ENCODE measurements around the gene SLC9C1.
A peak's percentile ranks its signal among the peaks of the same experiment; 100 is the strongest.
"Not testable (repeated sequence)": the region's sequence is repeated elsewhere in the genome, so short reads cannot be mapped to it uniquely, and the experiment has no call there.

The SLC9C1 gene

GRCh38 chr3:112261742-112262141 lies 32.3 kb downstream of the SLC9C1 start:
- no peak overlapping the region for H3K4me3 Mint-ChIP-seq

GRCh38 chr3:112260563-112260962 lies 33.5 kb downstream of the SLC9C1 start:
- no peaks in the 10 kb centered on the region for H3K36me3 Mint-ChIP-seq
- no peak overlapping the region for H3K27ac Mint-ChIP-seq
- no peaks in the 10 kb centered on the region for H3K4me1 Mint-ChIP-seq
- peaks cover under 1% of the 10 kb centered on the region for H3K9me3 Mint-ChIP-seq
- no peak overlapping the region for H3K4me3 Mint-ChIP-seq
- H3K27me3 Mint-ChIP-seq, result no peaks in the 10 kb centered on the region

More at GRCh38 chr3:112261742-112262141, 32.3 kb downstream of the SLC9C1 start:
- Mint-ChIP-seq H3K9me3 (no peaks in the 10 kb centered on the region), H3K36me3 (no peaks in the 10 kb centered on the region), H3K27ac (no peak overlapping the region), H3K4me1 (no peaks in the 10 kb centered on the region), H3K27me3 (no peaks in the 10 kb centered on the region)

- no peaks in the 10 kb centered on the region for H3K4me1 Mint-ChIP-seq
- H3K4me3 Mint-ChIP-seq, result no peak overlapping the region
- peak overlapping the region; percentile 6 for H3K27ac Mint-ChIP-seq
- H3K36me3 Mint-ChIP-seq, result peaks cover 5% of the 10 kb centered on the region
- peaks cover 16% of the 10 kb centered on the region for H3K9me3 Mint-ChIP-seq
- no peaks in the 10 kb centered on the region for H3K27me3 Mint-ChIP-seq
Observed at GRCh38 chr3:112253301-112253971, 40.6 kb downstream of the SLC9C1 start.

GRCh38 chr3:112247900-112248299 lies 46.1 kb downstream of the SLC9C1 start:
- H3K27me3 Mint-ChIP-seq, result no peaks in the 10 kb centered on the region
- no peaks in the 10 kb centered on the region for H3K4me1 Mint-ChIP-seq
- no peak overlapping the region for H3K4me3 Mint-ChIP-seq
- H3K36me3 Mint-ChIP-seq, result no peaks in the 10 kb centered on the region
- H3K27ac Mint-ChIP-seq, result no peak overlapping the region
- no peaks in the 10 kb centered on the region for H3K9me3 Mint-ChIP-seq

- Mint-ChIP-seq H3K4me1 (no peaks in the 10 kb centered on the region), H3K27ac (no peak overlapping the region), H3K27me3 (no peaks in the 10 kb centered on the region), H3K36me3 (no peaks in the 10 kb centered on the region), H3K4me3 (no peak overlapping the region), H3K9me3 (no peaks in the 10 kb centered on the region)
Observed at GRCh38 chr3:112247350-112247749, 46.7 kb downstream of the SLC9C1 start.

- Mint-ChIP-seq H3K27me3 (no peaks in the 10 kb centered on the region), H3K4me1 (no peaks in the 10 kb centered on the region), H3K27ac (no peak overlapping the region), H3K36me3 (no peaks in the 10 kb centered on the region), H3K9me3 (no peaks in the 10 kb centered on the region), H3K4me3 (no peak overlapping the region)
Observed at GRCh38 chr3:112233083-112233482, 60.9 kb downstream of the SLC9C1 start.

- peaks cover 2% of the 10 kb centered on the region for H3K27me3 Mint-ChIP-seq
- no peaks in the 10 kb centered on the region for H3K4me1 Mint-ChIP-seq
- peaks cover 6% of the 10 kb centered on the region for H3K9me3 Mint-ChIP-seq
- no peak overlapping the region for H3K4me3 Mint-ChIP-seq
- H3K36me3 Mint-ChIP-seq, result no peaks in the 10 kb centered on the region
- no peak overlapping the region for H3K27ac Mint-ChIP-seq
Observed at GRCh38 chr3:112231727-112232126, 62.3 kb downstream of the SLC9C1 start.

- peaks cover 4% of the 10 kb centered on the region for H3K36me3 Mint-ChIP-seq
- no peaks in the 10 kb centered on the region for H3K4me1 Mint-ChIP-seq
- H3K4me3 Mint-ChIP-seq, result no peak overlapping the region
- peaks cover 19% of the 10 kb centered on the region for H3K9me3 Mint-ChIP-seq
- no peak overlapping the region for H3K27ac Mint-ChIP-seq
- H3K27me3 Mint-ChIP-seq, result peaks cover 7% of the 10 kb centered on the region
Observed at GRCh38 chr3:112230033-112230432, 64.0 kb downstream of the SLC9C1 start.

GRCh38 chr3:112228786-112229185 lies 65.2 kb downstream of the SLC9C1 start:
- H3K4me1 Mint-ChIP-seq, result no peaks in the 10 kb centered on the region
- H3K27ac Mint-ChIP-seq, result no peak overlapping the region
- peaks cover 30% of the 10 kb centered on the region for H3K9me3 Mint-ChIP-seq
- peaks cover 9% of the 10 kb centered on the region for H3K27me3 Mint-ChIP-seq
- H3K36me3 Mint-ChIP-seq, result peaks cover 10% of the 10 kb centered on the region
- no peak overlapping the region for H3K4me3 Mint-ChIP-seq

- H3K27ac Mint-ChIP-seq, result no peak overlapping the region
- peaks cover 8% of the 10 kb centered on the region for H3K9me3 Mint-ChIP-seq
- no peaks in the 10 kb centered on the region for H3K27me3 Mint-ChIP-seq
- H3K4me3 Mint-ChIP-seq, result no peak overlapping the region
- H3K36me3 Mint-ChIP-seq, result peaks cover under 1% of the 10 kb centered on the region
- no peaks in the 10 kb centered on the region for H3K4me1 Mint-ChIP-seq
Observed at GRCh38 chr3:112200317-112200666, 93.7 kb downstream of the SLC9C1 start.

GRCh38 chr3:112199622-112200316 lies 94.2 kb downstream of the SLC9C1 start:
- Mint-ChIP-seq H3K27me3 (no peaks in the 10 kb centered on the region), H3K4me1 (no peaks in the 10 kb centered on the region), H3K9me3 (peaks cover 8% of the 10 kb centered on the region), H3K27ac (no peak overlapping the region), H3K4me3 (no peak overlapping the region), H3K36me3 (peaks cover 1% of the 10 kb centered on the region)

GRCh38 chr3:112197131-112197530 lies 96.9 kb downstream of the SLC9C1 start:
- peaks cover 8% of the 10 kb centered on the region for H3K36me3 Mint-ChIP-seq
- no peaks in the 10 kb centered on the region for H3K4me1 Mint-ChIP-seq
- no peaks in the 10 kb centered on the region for H3K27me3 Mint-ChIP-seq
- no peak overlapping the region for H3K27ac Mint-ChIP-seq
- H3K9me3 Mint-ChIP-seq, result peaks cover 18% of the 10 kb centered on the region
- no peak overlapping the region for H3K4me3 Mint-ChIP-seq

GRCh38 chr3:112187300-112187699 lies 106.7 kb downstream of the SLC9C1 start:
- Mint-ChIP-seq H3K36me3 (peaks cover 6% of the 10 kb centered on the region), H3K27me3 (peaks cover 15% of the 10 kb centered on the region), H3K4me1 (no peaks in the 10 kb centered on the region), H3K4me3 (no peak overlapping the region), H3K9me3 (peaks cover 11% of the 10 kb centered on the region), H3K27ac (no peak overlapping the region)

- H3K36me3 Mint-ChIP-seq, H3K27ac Mint-ChIP-seq, H3K4me1 Mint-ChIP-seq, H3K9me3 Mint-ChIP-seq, H3K4me3 Mint-ChIP-seq: not testable (repeated sequence)
- peaks cover 12% of the 10 kb centered on the region for H3K27me3 Mint-ChIP-seq
Observed at GRCh38 chr3:112185423-112186035, 108.5 kb downstream of the SLC9C1 start.

- Mint-ChIP-seq H3K27ac (no peak overlapping the region), H3K4me1 (no peaks in the 10 kb centered on the region), H3K4me3 (no peak overlapping the region)
Observed at GRCh38 chr3:112175646-112176045, 118.4 kb downstream of the SLC9C1 start.

GRCh38 chr3:112175037-112175436 lies 119.0 kb downstream of the SLC9C1 start:
- no peaks in the 10 kb centered on the region for H3K4me1 Mint-ChIP-seq
- H3K9me3 Mint-ChIP-seq, result no peaks in the 10 kb centered on the region
- peaks cover 2% of the 10 kb centered on the region for H3K27me3 Mint-ChIP-seq
- H3K4me3 Mint-ChIP-seq, result no peak overlapping the region
- no peak overlapping the region for H3K27ac Mint-ChIP-seq
- peaks cover 3% of the 10 kb centered on the region for H3K36me3 Mint-ChIP-seq

More at GRCh38 chr3:112175646-112176045, 118.4 kb downstream of the SLC9C1 start:
- Mint-ChIP-seq H3K9me3 (no peaks in the 10 kb centered on the region), H3K27me3 (peaks cover 2% of the 10 kb centered on the region), H3K36me3 (peaks cover 3% of the 10 kb centered on the region)

Measured in activated naive CD4-positive, alpha-beta T cell treated with anti-CD3 and anti-CD28 coated beads, Interleukin-2, amount 50 U/mL, for 24 hours (primary cell).